H1 (cell line): ENCODE results near the gene NQO2. TPM values are rescaled to one million over a fixed set of nuclear protein-coding genes. Genes with fewer than 3 reads are reported as not detected.

Source experiments
- ATF2 ChIP-seq: IDR thresholded peaks from 2 replicates; pipeline ENCODE4 v1.6.1; 2012; ENCODE audit warnings: low read length, inconsistent platforms
- BRCA1 ChIP-seq: IDR thresholded peaks from 2 replicates; pipeline ENCODE4 v1.6.1; 2012; ENCODE audit warnings: low read depth, low read length, improper control_type of control experiment
- CHD2 ChIP-seq: IDR thresholded peaks from 2 replicates; pipeline ENCODE4 v1.6.1; 2012; ENCODE audit warnings: low read length, improper control_type of control experiment
- EP300 ChIP-seq, 2 experiments: IDR thresholded peaks; 1 replicate in 1 of 2; 2 replicates in 1 of 2; pipeline ENCODE4 v1.6.1; 2011 to 2012; ENCODE audit warnings: low read depth in 2 of 2, low read length in 2 of 2, mild to moderate bottlenecking in 2 of 2, borderline replicate concordance in 1 of 2, inconsistent platforms in 1 of 2, moderate library complexity in 1 of 2
- MAFK ChIP-seq: IDR thresholded peaks from 2 replicates; pipeline ENCODE4 v1.6.1; 2012; ENCODE audit warnings: low read depth, mild to moderate bottlenecking, improper control_type of control experiment, low read length
- SP4 ChIP-seq: IDR thresholded peaks from 2 replicates; pipeline ENCODE4 v1.6.1; 2012; ENCODE audit warnings: low read length, inconsistent platforms
- TEAD4 ChIP-seq: IDR thresholded peaks from 2 replicates; pipeline ENCODE4 v1.6.1; 2012; ENCODE audit warnings: low read depth, low read length, inconsistent platforms, mixed read lengths
- polyA plus RNA-seq, 7 experiments: library from polyadenylated mRNA; depleted of rRNA in 3 of 7; stranded (reverse) in 5 of 7; unstranded in 2 of 7; fragments of >200 nt in 5 of 7; fragments of 200-250 nt in 2 of 7; gene quantifications; 1 replicate in 5 of 7; 2 replicates in 1 of 7; 4 replicates in 1 of 7; pipeline versions ENCODE4 v1.2.1 to v1.2.3, GENCODE V29; 2011 to 2013; ENCODE audit warnings: missing spikeins in 2 of 7, mixed read lengths in 2 of 7
- total RNA-seq: library from RNA; stranded (reverse); fragmentation: NEBNext Ultra II Directional; extraction: Animal tissue kit (Norgen Biotek cat#: 25700); gene quantifications from 2 replicates; pipeline ENCODE4 v1.2.1, GENCODE V29; 2021

NQO2 gene
- total and polyA plus RNA-seq, 2 of the 8 experiments (the other 6 are each of a cell fraction or from before 2014, with no cell fraction given): 135 to 168 TPM

GRCh38 chr6:2968600-2969135, 31.0 kb upstream of the NQO2 start (continued):
- no peak for TF ChIP-seq TEAD4
- no peak for TF ChIP-seq EP300 (IDR thresholded peaks at IDR 0.05; ENCODE audit: borderline replicate concordance in 1 of 2, low read depth in 2 of 2, low read length in 2 of 2)
- TF ChIP-seq CHD2: no peak
- no peak for TF ChIP-seq MAFK
- TF ChIP-seq ATF2: no peak
- no peak for TF ChIP-seq BRCA1
- TF ChIP-seq SP4: no peak
